ENCODE results near the gene APBB2. TPM values are rescaled to one million over a fixed set of nuclear protein-coding genes. Genes with fewer than 3 reads are reported as not detected.
"Not testable (repeated sequence)": the region's sequence is repeated elsewhere in the genome, so short reads cannot be mapped to it uniquely, and the experiment has no call there.

Gene APBB2
- total RNA-seq, 1 experiment from 2014 or later = 14.4 TPM

DNA sequence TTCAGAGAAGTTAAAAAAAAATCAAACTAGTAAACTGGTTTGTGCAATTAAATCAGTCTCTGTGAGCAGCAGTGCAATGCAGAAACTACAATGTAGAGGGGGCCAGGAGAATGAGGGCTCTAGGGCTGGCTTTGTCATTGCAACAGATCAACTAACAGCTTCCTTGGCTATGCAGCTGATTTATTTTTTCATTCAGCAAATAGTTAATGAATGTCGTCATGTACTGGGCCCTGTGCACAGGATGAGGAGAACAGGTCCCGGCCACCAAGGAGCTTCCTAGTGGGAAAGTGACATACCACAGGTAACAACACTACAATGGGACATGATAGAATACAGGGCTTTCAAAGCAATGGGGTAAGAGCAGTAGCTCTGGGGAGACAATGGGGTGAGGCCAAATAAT, 274.5 kb downstream of the APBB2 start:
- DNase-seq (ENCODE audit: low spot score) = no peak

GRCh38 chr4:40938337-40938736, 276.0 kb downstream of the APBB2 start:
- no peak for DNase-seq (ENCODE audit: low spot score)

DNA sequence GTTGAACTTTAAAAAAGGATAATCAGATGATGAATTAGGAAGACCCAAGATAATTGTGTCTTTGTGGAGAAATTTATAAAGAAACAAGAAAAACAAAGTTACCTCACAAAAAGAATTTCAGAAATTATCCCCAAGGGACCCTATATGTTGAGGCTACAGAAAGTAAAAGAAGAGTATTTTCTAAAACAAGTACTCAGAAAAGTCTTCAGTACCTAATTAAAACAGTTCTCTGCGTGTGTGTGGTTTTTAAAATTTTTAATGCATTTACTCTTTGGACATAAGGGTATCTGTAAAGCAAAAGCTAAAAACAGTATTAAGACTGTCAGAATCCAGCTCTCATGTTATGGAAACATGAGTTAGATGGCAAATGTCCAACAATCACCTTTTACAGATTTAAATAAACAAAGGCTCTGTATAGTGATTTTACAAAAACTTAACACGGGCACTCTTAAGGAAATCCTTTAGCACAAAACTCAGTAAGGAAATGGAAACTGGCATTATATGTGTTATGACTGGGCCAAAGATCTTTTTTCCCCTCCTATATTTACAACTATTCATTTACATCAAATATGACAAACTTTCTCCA, 277.1 kb downstream of the APBB2 start:
- no peak for DNase-seq (ENCODE audit: low spot score)

DNA sequence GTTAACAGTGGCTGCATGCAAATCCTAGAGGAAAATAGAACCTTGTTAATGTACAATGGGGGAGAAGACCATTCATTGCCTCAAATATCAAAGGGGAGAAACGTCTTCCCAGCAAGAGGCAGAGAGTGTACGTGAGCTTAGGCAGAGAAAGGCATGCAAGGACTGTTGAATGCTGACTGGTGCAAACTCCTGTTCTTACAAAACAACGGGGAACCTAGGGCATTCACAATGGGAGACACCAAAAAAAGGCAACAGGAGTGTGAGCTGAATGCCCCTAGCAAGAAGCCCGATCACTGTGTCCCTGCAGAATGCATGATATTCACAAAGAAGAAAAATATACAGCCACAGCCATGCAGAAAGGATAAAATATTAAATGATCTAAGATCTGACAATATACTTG, 279.7 kb downstream of the APBB2 start:
- no peak for DNase-seq (ENCODE audit: low spot score)

DNA sequence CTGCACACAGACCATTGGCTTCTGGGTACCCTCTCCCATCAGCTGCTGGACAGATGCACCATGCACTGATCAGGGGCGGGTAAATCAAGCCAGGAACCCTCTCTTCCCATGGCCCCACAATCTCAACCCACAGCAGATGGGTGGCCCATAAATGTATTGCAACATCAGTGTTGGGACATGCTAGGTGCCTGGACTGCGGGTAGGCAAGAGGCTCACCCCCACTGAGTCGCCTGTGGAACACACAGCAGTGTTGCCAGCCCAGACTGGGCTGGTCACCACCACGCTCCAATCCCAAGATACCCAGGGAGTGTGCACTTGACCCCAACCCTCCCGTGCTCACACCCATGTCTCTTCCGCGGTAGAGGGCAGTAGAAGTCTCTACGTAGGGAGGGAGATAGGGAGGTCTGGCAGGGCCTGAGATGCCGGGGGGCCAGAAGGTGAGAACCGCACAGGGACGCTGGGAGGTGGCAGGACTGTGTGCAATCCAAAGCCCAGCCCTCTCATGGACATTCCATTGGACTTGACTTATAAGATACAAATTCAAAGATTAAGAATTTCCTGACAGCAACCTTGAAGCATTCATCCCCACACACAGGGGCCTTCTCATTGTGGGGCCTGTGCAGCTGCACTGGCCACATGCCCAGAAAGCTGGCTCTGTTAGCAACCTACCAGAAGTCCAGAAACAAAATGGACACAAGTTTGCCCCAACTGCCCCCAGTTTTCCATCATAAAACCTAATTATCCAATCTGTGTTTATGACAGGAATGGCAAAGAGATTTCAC, 280.9 kb downstream of the APBB2 start:
- no peak for DNase-seq (ENCODE audit: low spot score)

DNA sequence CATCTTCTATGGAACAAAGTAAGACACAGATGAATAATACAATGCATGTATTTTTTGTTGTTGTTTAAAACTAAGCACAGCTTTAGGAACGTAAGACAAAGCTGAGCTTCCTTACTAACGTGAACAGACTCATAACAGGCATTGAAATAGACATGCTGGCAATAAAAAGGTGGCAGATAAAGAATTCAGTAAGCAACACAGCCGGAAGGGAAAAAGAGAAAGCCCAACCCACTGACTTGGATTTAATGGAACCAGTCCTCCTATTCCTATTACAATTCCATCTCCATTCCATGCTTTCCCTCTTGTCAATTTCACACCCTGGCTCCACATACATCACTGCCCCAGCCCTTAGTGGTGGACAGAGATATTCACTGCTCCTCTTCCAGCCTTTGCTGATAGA, 282.5 kb downstream of the APBB2 start:
- DNase-seq (ENCODE audit: low spot score) = no peak

DNA sequence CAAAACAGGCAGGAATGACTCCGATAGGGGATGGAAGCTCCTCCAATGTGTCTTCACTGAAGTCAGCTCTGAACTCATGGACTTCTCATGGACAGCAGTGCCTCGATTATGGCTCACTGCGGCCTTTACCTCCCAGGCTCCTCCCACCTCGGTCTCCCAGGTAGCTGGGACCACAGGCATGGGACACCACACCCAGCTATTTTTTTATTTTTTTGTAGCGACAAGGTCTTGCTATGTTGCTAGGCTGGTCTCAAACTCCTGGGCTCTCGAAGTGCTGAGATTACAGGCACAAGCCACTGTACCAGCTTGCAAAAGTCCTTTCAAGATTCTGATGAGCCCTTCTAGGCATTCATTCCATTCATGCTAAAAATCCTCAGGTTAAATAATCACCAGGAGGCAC, 283.1 kb downstream of the APBB2 start:
- no peak for DNase-seq (ENCODE audit: low spot score)

GRCh38 chr4:40927074-40927473, 287.3 kb downstream of the APBB2 start:
- DNase-seq (ENCODE audit: low spot score) = no peak

DNA sequence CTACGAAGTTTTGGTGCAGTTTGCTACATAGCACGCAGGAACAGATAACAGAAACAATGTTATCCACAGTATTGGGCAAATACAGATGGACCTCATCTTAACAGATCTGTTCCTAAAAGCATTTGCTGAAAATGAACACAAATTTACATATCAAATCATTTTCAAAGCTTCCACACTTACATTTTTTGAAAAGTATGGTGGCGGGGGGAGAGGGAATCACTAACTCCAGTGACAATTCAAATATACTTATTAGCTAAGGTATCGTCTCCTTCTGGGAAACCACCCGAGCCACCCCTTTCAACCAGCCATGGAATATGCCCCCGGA, 289.6 kb downstream of the APBB2 start:
- DNase-seq (ENCODE audit: low spot score) = no peak

DNA sequence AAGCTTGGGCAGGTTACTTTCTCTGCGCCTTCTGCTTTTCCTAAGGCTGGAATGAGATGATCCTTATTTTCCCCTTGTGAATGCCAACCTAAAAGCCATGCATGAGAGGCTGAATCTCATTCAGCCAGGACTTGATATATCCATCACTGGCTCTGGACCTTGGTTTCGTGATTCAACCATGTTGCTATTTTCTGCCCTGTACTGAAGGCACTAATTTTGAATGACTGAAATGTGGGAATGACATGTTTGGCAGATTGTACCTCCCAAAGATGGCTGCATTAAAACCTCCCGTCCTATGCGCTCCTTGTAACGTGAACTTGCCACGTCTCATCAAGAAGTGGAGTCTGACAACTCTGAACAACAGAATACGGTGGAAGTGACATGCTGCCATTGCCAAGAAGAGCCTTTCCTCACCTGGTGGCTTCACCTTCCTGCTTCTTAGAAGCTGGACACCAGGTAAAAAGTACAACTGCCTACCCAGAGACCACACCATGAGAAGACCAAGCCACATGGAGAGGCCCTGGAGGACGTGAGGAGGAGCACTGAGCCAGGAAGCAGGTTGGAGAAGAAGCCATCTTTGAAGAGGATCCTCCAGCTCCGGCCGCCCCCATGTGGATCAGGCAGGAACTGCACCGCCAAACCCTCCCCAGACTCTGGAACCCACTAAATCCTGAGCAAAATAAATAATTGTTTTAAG, 290.1 kb downstream of the APBB2 start:
- DNase-seq (ENCODE audit: low spot score) = peak; percentile 77

GRCh38 chr4:40923316-40924095, 290.8 kb downstream of the APBB2 start:
- DNase-seq (ENCODE audit: low spot score) = no peak

GRCh38 chr4:40919976-40920375, 294.4 kb downstream of the APBB2 start:
- not testable (repeated sequence) for DNase-seq (ENCODE audit: low spot score)

- DNase-seq (ENCODE audit: low spot score) = no peak
Measured at GRCh38 chr4:40918330-40918729, 296.0 kb downstream of the APBB2 start.

GRCh38 chr4:40916880-40917279, 297.5 kb downstream of the APBB2 start:
- DNase-seq (ENCODE audit: low spot score) = peak; percentile 77

DNA sequence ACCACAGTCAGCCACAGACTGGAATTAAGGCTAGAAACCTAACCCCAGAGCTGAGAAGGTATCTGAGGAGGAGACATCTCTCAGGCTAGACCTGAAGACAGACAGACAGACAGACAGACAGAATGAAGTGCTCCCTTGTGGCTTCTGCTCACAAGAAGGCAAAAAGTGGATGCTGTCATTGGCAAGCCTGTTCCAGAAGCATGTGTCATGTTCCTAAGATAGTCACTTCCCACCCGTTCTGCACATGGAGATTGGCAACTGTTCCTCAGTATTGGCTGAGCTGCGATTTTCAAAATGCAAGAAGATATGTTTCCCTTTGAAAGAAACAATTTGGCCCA, 298.2 kb downstream of the APBB2 start:
- DNase-seq (ENCODE audit: low spot score) = no peak

DNA sequence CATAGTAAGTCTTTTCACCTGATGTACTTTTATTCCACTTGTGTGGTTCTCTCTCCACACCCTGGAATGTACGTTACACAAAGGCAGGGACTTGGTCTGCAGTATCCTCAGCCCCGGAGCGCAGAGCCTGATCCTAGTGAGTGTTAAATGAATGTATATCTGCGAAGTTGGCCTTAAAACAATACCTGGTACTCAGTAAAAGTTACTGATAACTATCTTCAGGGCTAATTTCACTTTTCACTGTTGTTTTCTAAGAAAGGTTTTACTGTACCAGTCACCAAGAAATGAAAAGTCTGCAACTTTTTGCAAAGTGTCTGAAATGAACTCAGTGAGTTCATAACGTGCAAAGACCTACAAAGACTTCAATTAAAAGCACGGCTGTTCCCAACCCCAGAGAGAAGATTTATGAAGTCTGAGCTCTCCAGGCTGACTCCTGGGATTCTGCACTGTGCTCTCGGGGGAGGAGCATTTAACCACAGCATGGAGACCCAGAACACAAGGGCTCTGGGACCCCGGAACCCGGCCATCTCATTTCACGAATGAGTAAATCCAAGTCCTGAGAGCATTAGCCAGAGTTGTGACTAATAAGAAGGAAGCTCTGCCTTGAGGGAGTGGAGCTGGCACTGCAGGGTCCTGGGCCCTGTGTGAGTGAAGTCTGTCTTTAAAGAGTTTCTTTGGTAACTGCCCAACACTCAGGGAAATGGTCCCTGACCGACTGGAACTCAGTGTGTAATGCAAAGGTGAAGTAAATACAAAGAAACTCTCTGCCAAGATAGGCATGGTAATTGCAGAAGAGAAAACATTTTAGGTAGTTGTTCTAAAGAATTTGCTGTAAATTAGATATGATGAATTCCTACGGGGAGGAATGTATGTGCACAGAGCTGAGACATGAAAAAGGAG, 298.8 kb downstream of the APBB2 start:
- no peak for DNase-seq (ENCODE audit: low spot score)

- DNase-seq (ENCODE audit: low spot score) = no peak
Measured at GRCh38 chr4:40912460-40913184, 301.7 kb downstream of the APBB2 start.

- DNase-seq (ENCODE audit: low spot score) = no peak
Measured at GRCh38 chr4:40910706-40911105, 303.6 kb downstream of the APBB2 start.

- DNase-seq (ENCODE audit: low spot score) = peak; percentile 68
Measured at GRCh38 chr4:40909363-40909876, 304.9 kb downstream of the APBB2 start.

DNA sequence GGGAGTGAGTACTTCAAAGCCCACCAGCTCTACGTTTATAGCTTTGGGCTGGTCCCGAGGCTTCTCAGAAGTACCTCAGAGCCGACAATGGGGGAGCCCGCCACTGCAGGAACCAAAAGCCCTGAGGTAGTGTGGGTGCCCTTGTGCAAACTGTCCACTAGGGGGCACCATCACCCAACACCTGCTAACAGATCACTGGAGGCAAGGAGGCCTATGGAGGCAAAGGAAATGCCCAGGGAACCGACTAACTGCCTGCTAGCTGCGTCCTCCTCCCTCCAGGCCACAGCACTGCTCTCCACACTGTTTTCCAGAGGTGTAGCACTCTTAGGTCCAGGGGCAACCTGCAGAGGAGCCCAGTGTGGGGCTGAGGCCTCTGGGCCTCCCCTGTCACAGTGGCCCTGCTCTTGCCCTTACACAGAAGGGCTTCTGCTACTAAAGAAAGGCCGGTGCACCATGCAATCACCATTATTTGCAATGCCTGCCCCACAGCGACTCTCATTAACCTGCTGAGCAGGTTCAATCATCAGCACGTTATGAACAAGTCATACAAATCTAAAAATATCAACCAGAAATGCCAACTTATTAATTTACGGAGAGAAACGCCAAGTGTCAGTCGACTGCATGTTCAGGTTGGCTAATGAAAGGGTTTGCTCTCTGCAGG, 305.5 kb downstream of the APBB2 start:
- DNase-seq (ENCODE audit: low spot score) = peak; percentile 95

Measured in HT-29 (cell line).